Upper lobe of left lung (tissue), 4 donors: ENCODE results near the gene ACTL7B.

Experiments
- CTCF ChIP-seq, 6 experiments: fragments of 450-650 bp in 4 of 6; fragments of 200-600 bp in 2 of 6; sonication (generic) in 2 of 6; IDR thresholded peaks; one replicate each; pipeline ENCODE4 v1.5.1; 2016 to 2019; ENCODE audit warnings: antibody characterized with exemption in 6 of 6
- POLR2A ChIP-seq, 4 donors: fragments of 450-650 bp; IDR thresholded peaks; one replicate each; pipeline ENCODE4 v1.5.1; 2016 to 2017; ENCODE audit warnings: antibody characterized with exemption in 4 of 4, mild to moderate bottlenecking in 2 of 4

DNA sequence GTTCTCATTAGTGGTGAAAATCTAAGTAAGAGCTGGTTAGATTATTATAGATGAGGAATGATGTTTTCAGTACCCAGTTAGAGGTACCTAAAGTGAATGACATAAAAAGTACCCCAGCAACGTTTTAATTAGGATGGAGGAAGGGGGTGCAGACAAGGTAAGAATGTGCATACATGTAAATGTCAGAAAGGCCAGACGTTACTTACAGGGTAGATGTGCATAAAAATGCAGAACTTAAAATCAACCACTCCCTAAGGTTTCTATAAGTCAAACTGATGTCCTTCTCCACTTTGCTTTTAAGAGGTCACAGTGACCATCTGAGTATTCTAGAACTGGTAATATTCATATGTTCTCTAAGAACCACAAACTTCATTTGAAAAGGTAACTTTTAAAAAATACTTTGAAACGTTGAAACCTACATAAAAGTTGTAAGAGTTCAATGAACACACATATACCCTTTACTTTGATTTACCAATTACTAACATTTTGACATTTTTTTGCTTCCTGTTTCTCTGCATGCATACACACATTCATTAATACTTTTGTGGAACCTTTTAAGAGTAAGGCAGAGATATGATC lies 25.0 kb upstream of the ACTL7B start:
- TF ChIP-seq CTCF (IDR thresholded peaks at IDR 0.05) (no peak), POLR2A (IDR thresholded peaks at IDR 0.05) (no peak)
